ENCODE data around the gene CLASP2. TPM values are rescaled to one million over a fixed set of nuclear protein-coding genes. Genes with fewer than 3 reads are reported as not detected.

CLASP2 gene
- total RNA-seq, 1 experiment from 2014 or later: 66.3 TPM

- no peak overlapping the region for H3K4me3 Mint-ChIP-seq (ENCODE audit: unreplicated experiment)
- H3K27me3 Mint-ChIP-seq (ENCODE audit: insufficient read depth, unreplicated experiment): no peaks in the 10 kb centered on the region
- no peaks in the 10 kb centered on the region for H3K9me3 ChIP-seq
- BruUV-seq (replicated peaks): no TSS peak
- H3K4me1 ChIP-seq: no peaks in the 10 kb centered on the region
- intact Hi-C loops (cut with micrococcal nuclease; ENCODE audit: unreplicated experiment): no loop called here
- DNase-seq: no peak
- TF ChIP-seq CTCF (IDR thresholded peaks at IDR 0.05; ENCODE audit: insufficient read depth in 1 of 2, low read depth in 1 of 2, low read length in 1 of 2, severe bottlenecking in 1 of 2, unreplicated experiment in 1 of 2): no peak
- no peaks in the 10 kb centered on the region for H3K9me3 Mint-ChIP-seq (ENCODE audit: unreplicated experiment)
- ChIA-PET CTCF (no interaction called here), POLR2A (no interaction called here)
- H3K27ac Mint-ChIP-seq (ENCODE audit: unreplicated experiment): no peak overlapping the region
- peaks cover 28% of the 10 kb centered on the region for H3K36me3 Mint-ChIP-seq (ENCODE audit: insufficient read depth, unreplicated experiment)
- H3K36me3 ChIP-seq (ENCODE audit: control insufficient read depth, insufficient read depth, low read length): no peaks in the 10 kb centered on the region; the same call in 1 of the 2 replicates
- no peaks in the 10 kb centered on the region for H3K27me3 ChIP-seq (replicated peaks; ENCODE audit: control insufficient read depth, insufficient read depth, low read length)
- no peaks in the 10 kb centered on the region for H3K4me1 Mint-ChIP-seq (ENCODE audit: low read depth, unreplicated experiment)
- H3K4me3 ChIP-seq (ENCODE audit: low read depth, low read length): no peak overlapping the region
Measured at GRCh38 chr3:33612607-33613006, 105.4 kb downstream of the CLASP2 start.

- intact Hi-C loops (cut with micrococcal nuclease; ENCODE audit: unreplicated experiment): no loop called here
- Histone ChIP-seq H3K4me1 (no peaks in the 10 kb centered on the region), H3K9me3 (no peaks in the 10 kb centered on the region), H3K4me3 (ENCODE audit: low read depth, low read length) (no peak overlapping the region), H3K27me3 (replicated peaks; ENCODE audit: control insufficient read depth, insufficient read depth, low read length) (no peaks in the 10 kb centered on the region), H3K36me3 (ENCODE audit: control insufficient read depth, insufficient read depth, low read length) (no peaks in the 10 kb centered on the region)
- H3K4me1 Mint-ChIP-seq (ENCODE audit: low read depth, unreplicated experiment): peaks cover 6% of the 10 kb centered on the region
- no peak overlapping the region for H3K27ac Mint-ChIP-seq (ENCODE audit: unreplicated experiment)
- no peak for TF ChIP-seq CTCF (IDR thresholded peaks at IDR 0.05; ENCODE audit: insufficient read depth in 1 of 2, low read depth in 1 of 2, low read length in 1 of 2, severe bottlenecking in 1 of 2, unreplicated experiment in 1 of 2)
- no peak overlapping the region for H3K4me3 Mint-ChIP-seq (ENCODE audit: unreplicated experiment)
- DNase-seq: no peak
- ChIA-PET POLR2A (no interaction called here), CTCF (no interaction called here)
- H3K9me3 Mint-ChIP-seq (ENCODE audit: unreplicated experiment): no peaks in the 10 kb centered on the region
- peaks cover 46% of the 10 kb centered on the region for H3K36me3 Mint-ChIP-seq (ENCODE audit: insufficient read depth, unreplicated experiment)
- BruUV-seq (replicated peaks): no TSS peak
- H3K27me3 Mint-ChIP-seq (ENCODE audit: insufficient read depth, unreplicated experiment): no peaks in the 10 kb centered on the region
Measured at GRCh38 chr3:33602829-33603228, 115.2 kb downstream of the CLASP2 start.

DNA sequence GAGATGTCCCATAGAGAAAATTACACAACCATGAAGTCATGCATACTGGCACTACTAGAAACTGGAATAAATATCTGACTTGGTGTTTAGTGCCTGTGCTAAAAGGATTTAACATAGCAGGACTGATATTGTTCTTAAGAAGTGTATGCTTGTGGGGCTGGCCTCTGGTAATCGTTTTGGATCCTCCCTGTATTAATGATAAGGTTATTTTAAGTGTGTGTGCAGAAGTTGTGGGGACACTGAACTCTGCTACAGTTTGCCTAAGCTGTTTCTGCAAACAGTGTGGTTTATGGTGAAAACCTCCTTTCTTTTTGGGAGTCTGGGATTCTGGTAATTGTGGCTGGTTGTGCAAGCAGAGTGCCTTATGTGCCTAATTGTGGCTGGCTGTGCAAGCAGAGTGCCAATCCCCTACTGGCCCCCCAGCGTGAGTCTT is 120.8 kb downstream of the CLASP2 start:
- Mint-ChIP-seq H3K4me1 (ENCODE audit: low read depth, unreplicated experiment) (peaks cover 6% of the 10 kb centered on the region), H3K27me3 (ENCODE audit: insufficient read depth, unreplicated experiment) (no peaks in the 10 kb centered on the region), H3K4me3 (ENCODE audit: unreplicated experiment) (no peak overlapping the region), H3K36me3 (ENCODE audit: insufficient read depth, unreplicated experiment) (peaks cover 27% of the 10 kb centered on the region), H3K9me3 (ENCODE audit: unreplicated experiment) (no peaks in the 10 kb centered on the region), H3K27ac (ENCODE audit: unreplicated experiment) (no peak overlapping the region)
- no peaks in the 10 kb centered on the region for H3K36me3 ChIP-seq (ENCODE audit: control insufficient read depth, insufficient read depth, low read length)
- no peaks in the 10 kb centered on the region for H3K27me3 ChIP-seq (replicated peaks; ENCODE audit: control insufficient read depth, insufficient read depth, low read length)
- intact Hi-C loops (cut with micrococcal nuclease; ENCODE audit: unreplicated experiment): no loop called here
- H3K4me1 ChIP-seq: no peaks in the 10 kb centered on the region
- no peak for TF ChIP-seq CTCF (IDR thresholded peaks at IDR 0.05; ENCODE audit: insufficient read depth in 1 of 2, low read depth in 1 of 2, low read length in 1 of 2, severe bottlenecking in 1 of 2, unreplicated experiment in 1 of 2)
- POLR2A ChIA-PET: no interaction called here
- no peak overlapping the region for H3K4me3 ChIP-seq (ENCODE audit: low read depth, low read length)
- no peak for DNase-seq
- no TSS peak for BruUV-seq (replicated peaks)
- H3K9me3 ChIP-seq: no peaks in the 10 kb centered on the region
- CTCF ChIA-PET: interaction anchor here (0.6 kb wide), 1 partner anchor 15 kb away, joined by 3 read pairs; no protein-coding TSS in a partner anchor

Measured in Caco-2 (cell line).